Mucosa of descending colon (tissue), 3 donors: ENCODE data around the gene ARMC7. TPM values are rescaled to one million over a fixed set of nuclear protein-coding genes. Genes with fewer than 3 reads are reported as not detected.
A peak's percentile ranks its signal among the peaks of the same experiment; 100 is the strongest.
"Not testable (repeated sequence)": the region's sequence is repeated elsewhere in the genome, so short reads cannot be mapped to it uniquely, and the experiment has no call there.

ENCODE experiments used
- ATAC-seq: fragments of 200-7000 bp; cut with Tn5 transposase; one replicate; pipeline ENCODE4 v1.9.1; 2020; ENCODE audit warnings: mild to moderate bottlenecking, moderate library complexity
- DNase-seq, 3 donors: peaks; one replicate each; pipeline ENCODE4 v3.0.0-alpha.2; 2020
- H3K36me3 ChIP-seq: fragments of 200-600 bp; one replicate; pipeline ENCODE4 v1.8.0; 2021; ENCODE audit warnings: low read depth, mild to moderate bottlenecking
- H3K4me1 ChIP-seq: fragments of 200-600 bp; one replicate; pipeline ENCODE4 v1.8.0; 2021; ENCODE audit warnings: low read depth, mild to moderate bottlenecking
- H3K4me3 ChIP-seq: fragments of 200-600 bp; one replicate; pipeline ENCODE4 v1.8.0; 2021; ENCODE audit warnings: mild to moderate bottlenecking
- H3K9me3 ChIP-seq: fragments of 200-600 bp; one replicate; pipeline ENCODE4 v1.8.0; 2021; ENCODE audit warnings: mild to moderate bottlenecking
- CTCF ChIP-seq: fragments of 200-600 bp; IDR thresholded peaks from one replicate; pipeline ENCODE4 v1.8.0; 2022; ENCODE audit warnings: antibody characterized with exemption, mild to moderate bottlenecking
- intact Hi-C, 2 donors: fragments of 100-400 bp; cut with DNase I in 1 of 2; cut with micrococcal nuclease in 1 of 2; formaldehyde crosslinking; loops; one replicate each; pipeline versions ENCODE4 v1.11.0 to v1.11.1; 2022; cut with DNase I, micrococcal nuclease
- total RNA-seq, 3 donors: library from RNA; stranded (reverse); fragmentation: NEBNext Ultra II Directional in 2 of 3; extraction: Animal tissue kit (Norgen Biotek cat#: 25700) in 2 of 3; gene quantifications; one replicate each; pipeline versions ENCODE4 v1.2.1 to v1.2.4, GENCODE V29; 2021 to 2023
- donor health status: DM: no; HTN: no; CAD: no; lungs with moderate emphysema.
- donor health status: DM: no; HTN: no; CAD: no.
- donor health status: DM: no; HTN: yes; CAD: no.

Gene ARMC7
- total RNA-seq, 3 donors from 2014 or later: 16.7 to 24.3 (median 18.3) TPM

- H3K4me1 ChIP-seq: peaks cover 9% of the 10 kb centered on the region
Observed at GRCh38 chr17:75153780-75154194, 44.0 kb downstream of the ARMC7 start.

GRCh38 chr17:75154195-75155106, 44.7 kb downstream of the ARMC7 start, which contains the start of gene JPT1:
TSS of gene JPT1 (minus strand) at chr17:75154512. CDS start at chr17:75154397, 115 bp downstream.
- no peaks in the 10 kb centered on the region for H3K36me3 ChIP-seq
- H3K9me3 ChIP-seq: no peaks in the 10 kb centered on the region
- peaks cover 9% of the 10 kb centered on the region for H3K4me1 ChIP-seq
- H3K4me3 ChIP-seq: peak within 1 kb of the TSS; percentile 82
- peak; percentile 13 for TF ChIP-seq CTCF
- DNase-seq (peak; percentile 98 to 99 (median 99)), ATAC-seq (peak; percentile 96)
- intact Hi-C loops: no loop called here

More at GRCh38 chr17:75153780-75154194, 44.0 kb downstream of the ARMC7 start:
- H3K4me3 ChIP-seq: peak overlapping the region; percentile 82
- H3K9me3 ChIP-seq: no peaks in the 10 kb centered on the region
- intact Hi-C loops: no loop called here
- no peaks in the 10 kb centered on the region for H3K36me3 ChIP-seq
- peak; percentile 33 for ATAC-seq
- peak; percentile 39 to 67 (median 61) for DNase-seq
- no peak for TF ChIP-seq CTCF

- TF ChIP-seq CTCF: no peak
- no peak for DNase-seq
- ATAC-seq: no peak
- Histone ChIP-seq H3K9me3 (no peaks in the 10 kb centered on the region), H3K4me3 (no peak overlapping the region), H3K36me3 (no peaks in the 10 kb centered on the region), H3K4me1 (peaks cover 9% of the 10 kb centered on the region)
- intact Hi-C loops: no loop called here
Observed at GRCh38 chr17:75155191-75155601, 45.4 kb downstream of the ARMC7 start.

- intact Hi-C loops, H3K9me3 ChIP-seq, DNase-seq, H3K36me3 ChIP-seq, ATAC-seq, H3K4me3 ChIP-seq, H3K4me1 ChIP-seq: not testable (repeated sequence)
Observed at GRCh38 chr17:75158480-75158879, 48.7 kb downstream of the ARMC7 start.

GRCh38 chr17:75159196-75160031, 49.6 kb downstream of the ARMC7 start:
- Histone ChIP-seq H3K9me3 (no peaks in the 10 kb centered on the region), H3K4me3 (no peak overlapping the region), H3K36me3 (no peaks in the 10 kb centered on the region), H3K4me1 (peaks cover 9% of the 10 kb centered on the region)
- ATAC-seq (peak; percentile 32), DNase-seq (no peak)
- intact Hi-C loops: no loop called here
- no peak for TF ChIP-seq CTCF
